ENCODE measurements around the gene SVEP1. TPM values are rescaled to one million over a fixed set of nuclear protein-coding genes. Genes with fewer than 3 reads are reported as not detected.

Gene SVEP1
- total RNA-seq, 1 donor from 2014 or later, result 0.10 TPM

DNA sequence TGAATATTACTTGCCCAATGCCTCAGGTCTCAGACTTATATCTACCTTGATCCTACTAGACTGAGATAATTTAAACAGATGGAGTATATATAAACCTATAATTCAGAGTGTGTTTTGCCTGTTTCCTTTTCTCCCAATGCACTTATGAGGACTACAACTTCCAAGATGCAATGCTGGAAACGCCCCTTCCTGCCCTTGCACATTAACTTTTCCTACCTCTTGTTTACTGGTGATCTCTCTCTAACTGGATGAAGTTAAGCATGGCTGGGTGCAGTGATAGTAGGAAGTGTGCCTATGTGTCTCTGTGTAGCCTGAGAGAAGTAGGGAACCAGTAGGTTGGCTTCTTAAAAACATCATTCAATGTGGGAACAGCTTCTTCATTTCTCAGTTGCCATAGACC, 115.2 kb downstream of the SVEP1 start:
- no peaks in the 10 kb centered on the region for H3K36me3 Mint-ChIP-seq (ENCODE audit: unreplicated experiment)
- no peaks in the 10 kb centered on the region for H3K9me3 Mint-ChIP-seq (ENCODE audit: unreplicated experiment)
- H3K27ac Mint-ChIP-seq (ENCODE audit: unreplicated experiment), result no peak overlapping the region
- no peak for DNase-seq
- no peaks in the 10 kb centered on the region for H3K4me1 Mint-ChIP-seq (ENCODE audit: low read depth, unreplicated experiment)
- no peak overlapping the region for H3K4me3 Mint-ChIP-seq (ENCODE audit: unreplicated experiment)
- no peaks in the 10 kb centered on the region for H3K27me3 Mint-ChIP-seq (ENCODE audit: unreplicated experiment)
- TF ChIP-seq, protein P1, sequence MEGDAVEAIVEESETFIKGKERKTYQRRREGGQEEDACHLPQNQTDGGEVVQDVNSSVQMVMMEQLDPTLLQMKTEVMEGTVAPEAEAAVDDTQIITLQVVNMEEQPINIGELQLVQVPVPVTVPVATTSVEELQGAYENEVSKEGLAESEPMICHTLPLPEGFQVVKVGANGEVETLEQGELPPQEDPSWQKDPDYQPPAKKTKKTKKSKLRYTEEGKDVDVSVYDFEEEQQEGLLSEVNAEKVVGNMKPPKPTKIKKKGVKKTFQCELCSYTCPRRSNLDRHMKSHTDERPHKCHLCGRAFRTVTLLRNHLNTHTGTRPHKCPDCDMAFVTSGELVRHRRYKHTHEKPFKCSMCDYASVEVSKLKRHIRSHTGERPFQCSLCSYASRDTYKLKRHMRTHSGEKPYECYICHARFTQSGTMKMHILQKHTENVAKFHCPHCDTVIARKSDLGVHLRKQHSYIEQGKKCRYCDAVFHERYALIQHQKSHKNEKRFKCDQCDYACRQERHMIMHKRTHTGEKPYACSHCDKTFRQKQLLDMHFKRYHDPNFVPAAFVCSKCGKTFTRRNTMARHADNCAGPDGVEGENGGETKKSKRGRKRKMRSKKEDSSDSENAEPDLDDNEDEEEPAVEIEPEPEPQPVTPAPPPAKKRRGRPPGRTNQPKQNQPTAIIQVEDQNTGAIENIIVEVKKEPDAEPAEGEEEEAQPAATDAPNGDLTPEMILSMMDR (IDR thresholded peaks at IDR 0.05; ENCODE audit: partially characterized antibody, unreplicated experiment), result no peak

DNA sequence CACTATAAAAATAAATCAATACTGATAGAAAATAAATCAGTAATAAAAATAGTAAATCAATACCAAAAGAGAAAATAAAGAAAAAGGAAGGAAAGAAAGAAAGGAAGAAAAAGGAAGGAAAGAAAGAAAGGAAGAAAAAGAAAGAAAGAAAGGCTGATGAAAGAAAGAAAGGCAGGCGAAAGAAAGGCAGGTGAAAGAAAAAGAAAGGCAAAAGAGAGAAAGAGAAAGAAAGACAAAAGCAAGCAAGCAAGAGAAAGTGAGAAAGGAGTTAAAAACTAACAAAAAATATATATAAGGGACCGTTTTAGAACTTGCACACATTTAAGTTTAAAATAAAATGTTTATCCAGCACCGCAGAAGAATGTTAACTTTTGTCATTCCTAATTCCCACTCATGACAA, 116.0 kb downstream of the SVEP1 start:
- Mint-ChIP-seq H3K27me3 (ENCODE audit: unreplicated experiment) (peaks cover 2% of the 10 kb centered on the region), H3K9me3 (ENCODE audit: unreplicated experiment) (no peaks in the 10 kb centered on the region), H3K4me1 (ENCODE audit: low read depth, unreplicated experiment) (no peaks in the 10 kb centered on the region), H3K36me3 (ENCODE audit: unreplicated experiment) (no peaks in the 10 kb centered on the region), H3K4me3 (ENCODE audit: unreplicated experiment) (no peak overlapping the region), H3K27ac (ENCODE audit: unreplicated experiment) (no peak overlapping the region)
- no peak for DNase-seq
- TF ChIP-seq, protein P1 (IDR thresholded peaks at IDR 0.05; ENCODE audit: partially characterized antibody, unreplicated experiment), result no peak

DNA sequence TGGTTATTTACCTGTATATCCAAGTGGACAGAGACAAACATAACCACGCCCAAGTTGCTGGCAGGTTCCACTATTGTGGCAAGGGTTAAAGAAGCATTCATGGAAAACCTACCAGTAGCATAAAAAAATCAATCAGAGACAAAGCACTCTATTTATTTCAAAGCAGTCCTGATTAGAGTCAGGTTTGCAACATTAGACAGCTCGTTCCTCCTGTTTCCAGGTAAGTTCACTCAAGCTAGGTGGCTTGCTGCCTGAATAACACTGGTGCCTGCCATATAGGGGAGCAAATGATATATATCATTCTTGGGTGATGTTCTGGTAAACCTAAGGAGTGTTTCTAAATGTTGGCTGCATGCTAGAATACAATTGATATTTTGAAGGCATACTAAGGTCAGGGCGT, 122.3 kb downstream of the SVEP1 start:
- H3K36me3 Mint-ChIP-seq (ENCODE audit: unreplicated experiment), result no peaks in the 10 kb centered on the region
- H3K27me3 Mint-ChIP-seq (ENCODE audit: unreplicated experiment), result peaks cover 2% of the 10 kb centered on the region
- H3K4me3 Mint-ChIP-seq (ENCODE audit: unreplicated experiment), result no peak overlapping the region
- DNase-seq, result no peak
- no peak overlapping the region for H3K27ac Mint-ChIP-seq (ENCODE audit: unreplicated experiment)
- no peaks in the 10 kb centered on the region for H3K9me3 Mint-ChIP-seq (ENCODE audit: unreplicated experiment)
- no peaks in the 10 kb centered on the region for H3K4me1 Mint-ChIP-seq (ENCODE audit: low read depth, unreplicated experiment)
- TF ChIP-seq, protein P1 (IDR thresholded peaks at IDR 0.05; ENCODE audit: partially characterized antibody, unreplicated experiment), result no peak

DNA sequence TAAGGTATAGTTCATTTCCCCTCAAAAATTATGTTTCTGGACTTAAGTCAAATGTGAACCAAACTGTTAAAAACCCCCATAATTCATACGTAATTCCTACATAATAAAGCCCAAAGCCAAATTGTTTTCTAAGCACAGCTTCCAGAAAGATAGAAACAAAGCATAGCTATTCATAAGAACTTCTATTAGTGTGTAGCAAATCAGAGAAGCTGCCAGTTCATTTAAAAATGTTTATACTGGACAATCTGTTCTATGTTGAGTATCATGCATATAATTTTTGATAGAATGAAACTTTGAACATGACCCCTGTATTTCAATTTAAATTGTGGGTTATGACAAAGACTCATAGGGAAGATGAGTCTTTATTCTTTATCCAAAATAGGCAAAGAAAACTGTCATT, 122.9 kb downstream of the SVEP1 start:
- Mint-ChIP-seq H3K27ac (ENCODE audit: unreplicated experiment) (no peak overlapping the region), H3K4me3 (ENCODE audit: unreplicated experiment) (no peak overlapping the region), H3K36me3 (ENCODE audit: unreplicated experiment) (no peaks in the 10 kb centered on the region), H3K4me1 (ENCODE audit: low read depth, unreplicated experiment) (no peaks in the 10 kb centered on the region), H3K9me3 (ENCODE audit: unreplicated experiment) (no peaks in the 10 kb centered on the region), H3K27me3 (ENCODE audit: unreplicated experiment) (peaks cover 2% of the 10 kb centered on the region)
- DNase-seq, result no peak
- TF ChIP-seq, protein P1 (IDR thresholded peaks at IDR 0.05; ENCODE audit: partially characterized antibody, unreplicated experiment), result no peak

DNA sequence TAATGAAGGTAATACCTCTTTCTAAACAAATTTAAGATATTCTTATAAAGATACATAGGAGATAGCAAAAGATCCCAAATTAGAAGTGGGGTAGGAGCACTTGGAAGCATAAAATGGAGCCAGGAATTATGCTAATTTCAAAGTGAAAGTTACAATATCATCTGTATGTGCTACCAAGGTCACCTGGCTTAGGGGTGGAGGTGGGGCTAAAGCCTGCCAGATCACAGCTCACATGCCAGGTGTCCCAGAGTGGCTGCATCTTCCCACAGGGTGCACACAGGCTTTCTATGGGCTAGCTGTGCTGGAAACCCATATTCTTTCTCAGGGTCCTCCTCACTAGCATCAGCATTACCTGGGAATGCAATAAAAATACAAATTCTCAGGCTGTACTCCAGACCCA, 123.7 kb downstream of the SVEP1 start:
- Mint-ChIP-seq H3K4me3 (ENCODE audit: unreplicated experiment) (no peak overlapping the region), H3K27ac (ENCODE audit: unreplicated experiment) (no peak overlapping the region), H3K36me3 (ENCODE audit: unreplicated experiment) (no peaks in the 10 kb centered on the region), H3K27me3 (ENCODE audit: unreplicated experiment) (peaks cover 2% of the 10 kb centered on the region), H3K9me3 (ENCODE audit: unreplicated experiment) (no peaks in the 10 kb centered on the region), H3K4me1 (ENCODE audit: low read depth, unreplicated experiment) (no peaks in the 10 kb centered on the region)
- no peak for DNase-seq
- TF ChIP-seq, protein P1 (IDR thresholded peaks at IDR 0.05; ENCODE audit: partially characterized antibody, unreplicated experiment), result no peak
